Esophagus squamous epithelium (tissue), 4 donors: ENCODE measurements around the gene HSPA14.

Experiments used
- CTCF ChIP-seq, 6 experiments: fragments of 450-650 bp in 4 of 6; fragments of 200-600 bp in 2 of 6; sonication (generic) in 2 of 6; IDR thresholded peaks; one replicate each; pipeline ENCODE4 v1.5.1; 2016 to 2019; ENCODE audit warnings: antibody characterized with exemption in 6 of 6, mild to moderate bottlenecking in 4 of 6, moderate library complexity in 4 of 6
- POLR2A ChIP-seq, 4 donors: fragments of 450-650 bp; IDR thresholded peaks; one replicate each; pipeline ENCODE4 v1.6.1; 2017; ENCODE audit warnings: antibody characterized with exemption in 4 of 4, mild to moderate bottlenecking in 4 of 4, moderate library complexity in 3 of 4

GRCh38 chr10:14840178-14840577 lies 2.1 kb downstream of the HSPA14 start:
- no peak for TF ChIP-seq CTCF (IDR thresholded peaks at IDR 0.05)
- TF ChIP-seq POLR2A (IDR thresholded peaks at IDR 0.05), result no peak
